DND-41 (cell line): Measurements from ENCODE around the gene USPL1.

ENCODE experiments used
- ATAC-seq: fragments of 200-7000 bp; cut with Tn5 transposase; 3 replicates; pipeline ENCODE4 v1.9.1; 2021; ENCODE audit warnings: low read depth; ENCODE audit not compliant: insufficient read depth
- DNase-seq: peaks from one replicate; pipeline ENCODE4 v3.0.0-alpha.2; 2020
- H2AFZ ChIP-seq: 2 replicates; pipeline ENCODE4 v1.6.0; 2012; ENCODE audit warnings: low read depth, low read length
- H3K27ac ChIP-seq: 2 replicates; pipeline ENCODE4 v1.5.1; 2012; ENCODE audit warnings: low read length, inconsistent platforms
- H3K27me3 ChIP-seq: fragments of 200-600 bp; sonication (generic); 2 replicates; pipeline ENCODE4 v1.6.0; 2012; ENCODE audit warnings: low read length, mild to moderate bottlenecking, inconsistent platforms; ENCODE audit not compliant: insufficient read depth, poor library complexity
- H3K36me3 ChIP-seq: 2 replicates; pipeline ENCODE4 v1.5.1; 2012; ENCODE audit warnings: low read length, inconsistent platforms; ENCODE audit not compliant: insufficient read depth
- H3K4me1 ChIP-seq: 2 replicates; pipeline ENCODE4 v1.5.1; 2012; ENCODE audit warnings: mild to moderate bottlenecking, low read length; ENCODE audit not compliant: insufficient read depth
- H3K4me2 ChIP-seq: 2 replicates; pipeline ENCODE4 v1.6.0; 2012; ENCODE audit warnings: mild to moderate bottlenecking, moderate library complexity, low read length, inconsistent platforms; ENCODE audit not compliant: insufficient read depth
- H3K4me3 ChIP-seq, 2 experiments: fragments of 200-600 bp in 1 of 2; shearing (Covaris generic) in 1 of 2; 2 replicates each; pipeline ENCODE4 v1.5.1; 2012 to 2016; ENCODE audit warnings: inconsistent platforms in 2 of 2, low read length in 2 of 2, mild to moderate bottlenecking in 2 of 2, low read depth in 1 of 2, moderate library complexity in 1 of 2
- H3K79me2 ChIP-seq: 2 replicates; pipeline ENCODE4 v1.6.0; 2012; ENCODE audit warnings: low read length, inconsistent platforms; ENCODE audit not compliant: insufficient read depth
- H3K9ac ChIP-seq: 2 replicates; pipeline ENCODE4 v1.6.0; 2012; ENCODE audit warnings: low read depth, mild to moderate bottlenecking, inconsistent platforms, low read length, moderate library complexity
- H3K9me3 ChIP-seq: 2 replicates; pipeline ENCODE4 v1.5.1; 2012; ENCODE audit warnings: low read length, moderate library complexity, mild to moderate bottlenecking, inconsistent platforms; ENCODE audit not compliant: insufficient read depth, severe bottlenecking
- H4K20me1 ChIP-seq: 2 replicates; pipeline ENCODE4 v1.6.0; 2012; ENCODE audit warnings: low read length; ENCODE audit not compliant: insufficient read depth
- CTCF ChIP-seq: IDR thresholded peaks from 2 replicates; pipeline ENCODE4 v1.5.1; 2012; ENCODE audit warnings: borderline replicate concordance, low read length, moderate library complexity, mild to moderate bottlenecking; ENCODE audit not compliant: poor library complexity, severe bottlenecking; ENCODE audit errors: extremely low read depth
- EZH2 ChIP-seq: IDR thresholded peaks from 3 replicates; pipeline ENCODE4 v1.6.1; 2012; ENCODE audit warnings: borderline replicate concordance, low read depth, mild to moderate bottlenecking, moderate library complexity, low read length, inconsistent platforms; ENCODE audit not compliant: severe bottlenecking

The USPL1 gene

DNA sequence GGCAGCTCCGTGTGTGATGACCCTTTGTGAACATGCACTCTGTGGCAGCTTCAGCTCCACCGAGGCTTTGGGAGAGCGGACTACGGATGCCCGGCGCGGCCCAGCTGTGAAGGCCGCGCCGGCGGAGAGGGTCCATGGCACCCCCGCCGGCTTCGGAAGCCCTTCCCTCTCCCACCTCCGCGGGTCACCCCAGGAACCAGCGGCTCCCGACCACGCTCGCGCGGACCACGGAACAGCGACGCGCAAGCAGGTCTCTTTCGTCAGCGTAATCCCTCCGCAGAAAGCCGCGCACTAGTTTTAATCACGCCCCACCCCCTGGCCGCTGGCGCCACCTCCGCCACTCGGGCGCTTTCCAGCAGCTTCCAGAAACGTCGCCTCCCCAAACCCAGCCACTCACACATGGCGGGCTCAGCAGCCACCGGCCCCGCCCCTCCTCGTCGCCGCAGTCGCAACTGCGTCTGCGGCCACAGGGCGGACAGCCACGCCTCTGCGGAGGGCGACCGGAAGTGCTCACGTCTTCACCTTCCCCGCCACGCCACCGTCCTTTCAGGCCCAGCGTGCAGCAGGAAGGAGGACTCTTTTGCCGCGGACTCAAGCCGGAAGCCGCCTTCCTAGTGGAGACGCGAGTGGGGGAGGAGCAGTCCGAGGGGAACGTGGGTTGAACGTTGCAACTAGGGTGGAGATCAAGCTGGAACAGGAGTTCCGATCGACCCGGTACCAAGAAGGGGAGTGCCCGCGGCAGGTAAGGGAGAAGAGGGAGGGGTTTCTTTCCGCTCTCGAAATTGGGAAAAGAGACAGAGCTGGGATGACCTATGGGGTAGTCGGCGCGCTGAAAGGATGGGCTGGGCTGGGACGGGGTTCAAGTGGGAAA is at the start of gene USPL1:
TSS of gene USPL1 (plus strand) at position 606 of the 871 bp plus-strand sequence. CDS start 3,221 bp downstream, outside the sequence.
- peaks cover 3% of the 10 kb centered on the region; the same call in 1 of the 2 replicates for H4K20me1 ChIP-seq
- peaks cover 11% of the 10 kb centered on the region for H3K36me3 ChIP-seq
- H3K79me2 ChIP-seq: peaks cover 97% of the 10 kb centered on the region
- H3K4me1 ChIP-seq: peaks cover 45% of the 10 kb centered on the region
- peak within 1 kb of the TSS; percentile 99 for H3K27ac ChIP-seq
- H3K4me2 ChIP-seq: peak within 1 kb of the TSS; percentile 91
- peak; percentile 88 for ATAC-seq
- peak within 1 kb of the TSS; percentile 98 for H2AFZ ChIP-seq
- H3K27me3 ChIP-seq: no peaks in the 10 kb centered on the region
- no peaks in the 10 kb centered on the region for H3K9me3 ChIP-seq
- peak; percentile 37 for TF ChIP-seq CTCF
- no peak for TF ChIP-seq EZH2
- peak within 1 kb of the TSS; percentile 92 for H3K9ac ChIP-seq
- DNase-seq: peak; percentile 99
- H3K4me3 ChIP-seq: peak within 1 kb of the TSS; percentile 97 to 99

DNA sequence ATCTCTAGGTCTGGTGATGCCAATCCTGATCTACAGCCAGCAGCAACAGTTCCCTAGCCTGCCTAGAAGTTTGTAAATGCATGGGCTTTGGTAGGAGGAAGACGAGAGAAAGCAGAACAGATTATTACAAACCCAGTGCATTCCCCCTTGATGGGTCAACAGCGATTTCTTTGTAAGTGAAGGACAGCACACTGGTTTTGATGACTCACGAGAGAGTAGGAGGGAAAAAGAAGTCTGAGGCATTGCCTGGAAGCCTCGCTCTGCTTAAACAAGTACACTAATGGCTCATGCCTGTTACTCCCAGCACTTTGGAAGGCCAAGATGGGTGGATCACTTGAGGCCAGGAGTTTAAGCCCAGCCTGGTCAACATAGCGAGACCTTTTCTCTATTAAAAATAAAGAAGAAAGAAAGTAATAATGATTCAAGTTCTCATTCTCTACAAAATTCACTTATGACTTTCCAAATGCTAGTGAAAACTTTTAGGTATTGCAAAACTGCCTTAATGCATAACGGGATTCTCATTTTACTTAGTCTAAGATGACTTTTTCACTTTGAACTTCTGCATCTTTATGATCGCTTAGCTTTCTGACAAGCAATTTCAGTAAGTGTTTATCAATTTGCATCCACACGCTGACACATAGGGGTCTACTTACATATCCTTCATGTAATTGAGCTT is 47.7 kb upstream of the USPL1 start:
- no peak overlapping the region for H3K9ac ChIP-seq
- TF ChIP-seq CTCF: no peak
- no peaks in the 10 kb centered on the region for H4K20me1 ChIP-seq

GRCh38 chr13:30570691-30571090 is 47.0 kb upstream of the USPL1 start:
- no peak for DNase-seq

More for the DNA sequence above, 47.7 kb upstream of the USPL1 start:
- Histone ChIP-seq H3K27me3 (no peaks in the 10 kb centered on the region), H3K4me3 (no peak overlapping the region), H3K4me1 (peaks cover 29% of the 10 kb centered on the region), H3K36me3 (no peaks in the 10 kb centered on the region), H3K9me3 (no peaks in the 10 kb centered on the region), H2AFZ (no peak overlapping the region; the same call in 1 of the 2 replicates), H3K4me2 (no peak overlapping the region), H3K27ac (no peak overlapping the region), H3K79me2 (no peaks in the 10 kb centered on the region)
- DNase-seq (no peak), ATAC-seq (no peak)

More at GRCh38 chr13:30570691-30571090, 47.0 kb upstream of the USPL1 start:
- no peak overlapping the region for H2AFZ ChIP-seq
- H3K9ac ChIP-seq: no peak overlapping the region
- no peaks in the 10 kb centered on the region for H3K9me3 ChIP-seq
- no peak overlapping the region for H3K4me2 ChIP-seq
- no peaks in the 10 kb centered on the region for H3K27me3 ChIP-seq
- H4K20me1 ChIP-seq: no peaks in the 10 kb centered on the region
- no peaks in the 10 kb centered on the region for H3K79me2 ChIP-seq
- peaks cover 32% of the 10 kb centered on the region for H3K4me1 ChIP-seq
- H3K27ac ChIP-seq: no peak overlapping the region
- TF ChIP-seq CTCF (no peak), EZH2 (no peak)
- no peak overlapping the region for H3K4me3 ChIP-seq
- H3K36me3 ChIP-seq: no peaks in the 10 kb centered on the region
- no peak for ATAC-seq
